CD14-positive monocyte (primary cell): ENCODE results near the gene TSPAN12. TPM values are rescaled to one million over a fixed set of nuclear protein-coding genes. Genes with fewer than 3 reads are reported as not detected.
"Not testable (repeated sequence)": the region's sequence is repeated elsewhere in the genome, so short reads cannot be mapped to it uniquely, and the experiment has no call there.

Source experiments
- DNase-seq, 3 donors: peaks; one replicate each; pipeline ENCODE4 v3.0.0-alpha.2; 2011 to 2022
- H2AFZ ChIP-seq: 2 replicates; pipeline ENCODE4 v1.6.0; 2012; ENCODE audit warnings: mild to moderate bottlenecking, low read depth, low read length, inconsistent platforms; ENCODE audit not compliant: insufficient read depth, poor library complexity, severe bottlenecking
- H3K27ac ChIP-seq, 2 donors: 1 replicate in 1 of 2; 2 replicates in 1 of 2; pipeline ENCODE4 v1.5.1; 2012 to 2013; ENCODE audit warnings: low read length in 2 of 2, control low read depth in 1 of 2, inconsistent platforms in 1 of 2, low read depth in 1 of 2, mild to moderate bottlenecking in 1 of 2
- H3K27me3 ChIP-seq, 2 donors: one replicate each; pipeline versions ENCODE4 v1.6.0 to v1.6.1; 2011 to 2013; ENCODE audit warnings: low read length in 2 of 2; ENCODE audit not compliant: control insufficient read depth in 2 of 2, insufficient read depth in 2 of 2
- H3K36me3 ChIP-seq, 2 donors: replicated peaks in 1 of 2; 1 replicate in 1 of 2; 2 replicates in 1 of 2; pipeline versions ENCODE4 v1.5.1 to v1.6.1; 2012 to 2013; ENCODE audit warnings: low read length in 2 of 2, control low read depth in 1 of 2, inconsistent platforms in 1 of 2, mild to moderate bottlenecking in 1 of 2; ENCODE audit not compliant: insufficient read depth in 2 of 2, control insufficient read depth in 1 of 2
- H3K4me1 ChIP-seq, 2 donors: 1 replicate in 1 of 2; 2 replicates in 1 of 2; pipeline versions ENCODE4 v1.5.1 to v1.6.1; 2012 to 2013; ENCODE audit warnings: low read length in 2 of 2, control low read depth in 1 of 2, inconsistent platforms in 1 of 2, mild to moderate bottlenecking in 1 of 2, moderate library complexity in 1 of 2; ENCODE audit not compliant: insufficient read depth in 2 of 2, control insufficient read depth in 1 of 2
- H3K4me2 ChIP-seq: replicated peaks from 2 replicates; pipeline ENCODE3; 2012; ENCODE audit warnings: low read length, moderate library complexity, mild to moderate bottlenecking; ENCODE audit not compliant: poor library complexity, severe bottlenecking; ENCODE audit errors: extremely low read depth
- H3K4me3 ChIP-seq, 3 experiments: fragments of 200-600 bp in 1 of 3; sonication (generic) in 1 of 3; replicated peaks in 1 of 3; 1 replicate in 2 of 3; 2 replicates in 1 of 3; pipeline ENCODE4 v1.5.1; 2011 to 2013; ENCODE audit warnings: low read length in 3 of 3, mild to moderate bottlenecking in 3 of 3, control low read depth in 2 of 3, low read depth in 2 of 3, inconsistent platforms in 1 of 3, moderate library complexity in 1 of 3
- H3K79me2 ChIP-seq: 2 replicates; pipeline ENCODE4 v1.6.0; 2012; ENCODE audit warnings: mild to moderate bottlenecking, control low read depth, inconsistent platforms, low read length, moderate library complexity; ENCODE audit not compliant: insufficient read depth
- H3K9ac ChIP-seq: 2 replicates; pipeline ENCODE4 v1.6.0; 2017; ENCODE audit warnings: low read length, mild to moderate bottlenecking; ENCODE audit not compliant: insufficient read depth, poor library complexity, severe bottlenecking
- H3K9me3 ChIP-seq, 2 donors: replicated peaks in 1 of 2; 1 replicate in 1 of 2; 2 replicates in 1 of 2; pipeline versions ENCODE4 v1.5.1 to v1.6.1; 2012 to 2013; ENCODE audit warnings: low read length in 2 of 2, control low read depth in 1 of 2; ENCODE audit not compliant: control insufficient read depth in 1 of 2, insufficient read depth in 1 of 2
- H4K20me1 ChIP-seq: 2 replicates; pipeline ENCODE4 v1.6.0; 2012; ENCODE audit warnings: mild to moderate bottlenecking, low read length, control low read depth, moderate library complexity; ENCODE audit not compliant: insufficient read depth
- H3K27ac Mint-ChIP-seq, 7 donors: one replicate each; pipeline ENCODE4 v1.8.0; 2020; ENCODE audit warnings: mild to moderate bottlenecking in 7 of 7, mixed read lengths in 7 of 7, moderate library complexity in 6 of 7, inconsistent platforms in 2 of 7
- H3K27me3 Mint-ChIP-seq, 3 donors: one replicate each; pipeline ENCODE4 v1.8.0; 2021 to 2022; ENCODE audit warnings: low read depth in 3 of 3, mild to moderate bottlenecking in 3 of 3, mixed read lengths in 3 of 3, moderate library complexity in 3 of 3, inconsistent platforms in 1 of 3
- H3K36me3 Mint-ChIP-seq, 2 donors: one replicate each; pipeline ENCODE4 v1.8.0; 2020; ENCODE audit warnings: mixed read lengths in 2 of 2, inconsistent platforms in 1 of 2, mild to moderate bottlenecking in 1 of 2
- H3K4me1 Mint-ChIP-seq: one replicate; pipeline ENCODE4 v1.8.0; 2020; ENCODE audit warnings: mild to moderate bottlenecking, mixed read lengths
- H3K4me3 Mint-ChIP-seq, 2 donors: one replicate each; pipeline ENCODE4 v1.8.0; 2020; ENCODE audit warnings: mild to moderate bottlenecking in 2 of 2, mixed read lengths in 2 of 2, moderate library complexity in 1 of 2
- H3K9me3 Mint-ChIP-seq, 7 donors: one replicate each; pipeline ENCODE4 v1.8.0; 2020 to 2022; ENCODE audit warnings: mixed read lengths in 7 of 7, mild to moderate bottlenecking in 6 of 7, moderate library complexity in 6 of 7, inconsistent platforms in 2 of 7
- WGBS: methylation state at CpG from one replicate; pipeline ENCODE4 v1.1.5; 2013; ENCODE audit warnings: missing lambda C conversion rate; ENCODE audit not compliant: insufficient coverage; 5-methylcytosine and 5-hydroxymethylcytosine counted together
- intact Hi-C, 2 donors: fragments of 100-400 bp; cut with micrococcal nuclease; formaldehyde crosslinking; loops; one replicate each; pipeline versions ENCODE4 v1.15.0 to v1.15.1; 2023
- polyA plus RNA-seq, 3 donors: library from polyadenylated mRNA; depleted of rRNA in 1 of 3; unstranded in 2 of 3; stranded (reverse) in 1 of 3; fragments of 300-500 nt in 2 of 3; fragments of >200 nt in 1 of 3; fragmentation: Illumina TruSeq in 2 of 3; gene quantifications; 1 replicate in 2 of 3; 2 replicates in 1 of 3; pipeline ENCODE4 v1.2.3, GENCODE V29; 2012 to 2021
- TF ChIP-seq, protein P1 (sequence below): fragments of 200-600 bp; IDR thresholded peaks from one replicate; pipeline ENCODE4 v1.8.0; 2022; ENCODE audit warnings: antibody characterized with exemption, mild to moderate bottlenecking

TSPAN12 gene
- polyA plus RNA-seq, 3 donors = not detected

DNA sequence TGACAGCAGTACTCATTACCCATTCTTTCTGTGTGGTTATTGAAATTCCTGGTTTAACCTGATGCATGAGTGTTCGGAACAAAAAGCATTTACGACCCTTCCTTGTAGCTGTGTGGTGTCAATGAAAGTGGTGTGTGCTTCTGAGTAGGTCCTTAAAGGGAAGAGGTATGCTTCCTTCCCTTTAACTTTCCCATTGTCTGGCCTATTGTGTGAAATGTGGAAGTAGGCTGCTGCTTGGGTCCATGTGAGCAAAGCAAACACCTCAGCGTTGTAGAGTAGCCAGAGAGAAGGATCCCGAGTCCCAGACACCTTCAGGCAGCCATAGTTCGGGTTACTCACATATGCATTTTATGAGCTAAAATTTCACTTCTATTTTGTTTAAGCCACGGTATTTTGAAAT is 74.7 kb downstream of the TSPAN12 start:
- TF ChIP-seq, protein P1, sequence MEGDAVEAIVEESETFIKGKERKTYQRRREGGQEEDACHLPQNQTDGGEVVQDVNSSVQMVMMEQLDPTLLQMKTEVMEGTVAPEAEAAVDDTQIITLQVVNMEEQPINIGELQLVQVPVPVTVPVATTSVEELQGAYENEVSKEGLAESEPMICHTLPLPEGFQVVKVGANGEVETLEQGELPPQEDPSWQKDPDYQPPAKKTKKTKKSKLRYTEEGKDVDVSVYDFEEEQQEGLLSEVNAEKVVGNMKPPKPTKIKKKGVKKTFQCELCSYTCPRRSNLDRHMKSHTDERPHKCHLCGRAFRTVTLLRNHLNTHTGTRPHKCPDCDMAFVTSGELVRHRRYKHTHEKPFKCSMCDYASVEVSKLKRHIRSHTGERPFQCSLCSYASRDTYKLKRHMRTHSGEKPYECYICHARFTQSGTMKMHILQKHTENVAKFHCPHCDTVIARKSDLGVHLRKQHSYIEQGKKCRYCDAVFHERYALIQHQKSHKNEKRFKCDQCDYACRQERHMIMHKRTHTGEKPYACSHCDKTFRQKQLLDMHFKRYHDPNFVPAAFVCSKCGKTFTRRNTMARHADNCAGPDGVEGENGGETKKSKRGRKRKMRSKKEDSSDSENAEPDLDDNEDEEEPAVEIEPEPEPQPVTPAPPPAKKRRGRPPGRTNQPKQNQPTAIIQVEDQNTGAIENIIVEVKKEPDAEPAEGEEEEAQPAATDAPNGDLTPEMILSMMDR = no peak
- Mint-ChIP-seq H3K27ac (no peak overlapping the region), H3K4me1 (no peaks in the 10 kb centered on the region), H3K4me3 (no peak overlapping the region), H3K36me3 (no peaks in the 10 kb centered on the region), H3K27me3 (peaks cover 0 to 1% (median 0%) of the 10 kb centered on the region in 3 donors), H3K9me3 (no peaks in the 10 kb centered on the region)
- no peak for DNase-seq
- H3K4me3 ChIP-seq = no peak overlapping the region
- intact Hi-C loops = no loop called here
- no peaks in the 10 kb centered on the region for H3K79me2 ChIP-seq
- no peak overlapping the region for H3K4me2 ChIP-seq
- WGBS = 82% methylated on average over 3 of the region's 6 CpGs
- H3K27me3 ChIP-seq = no peaks in the 10 kb centered on the region
- H3K27ac ChIP-seq = no peak overlapping the region
- no peaks in the 10 kb centered on the region for H4K20me1 ChIP-seq
- no peaks in the 10 kb centered on the region for H3K36me3 ChIP-seq
- no peak overlapping the region for H2AFZ ChIP-seq
- H3K9ac ChIP-seq = no peak overlapping the region
- H3K4me1 ChIP-seq = no peaks in the 10 kb centered on the region
- no peaks in the 10 kb centered on the region for H3K9me3 ChIP-seq

DNA sequence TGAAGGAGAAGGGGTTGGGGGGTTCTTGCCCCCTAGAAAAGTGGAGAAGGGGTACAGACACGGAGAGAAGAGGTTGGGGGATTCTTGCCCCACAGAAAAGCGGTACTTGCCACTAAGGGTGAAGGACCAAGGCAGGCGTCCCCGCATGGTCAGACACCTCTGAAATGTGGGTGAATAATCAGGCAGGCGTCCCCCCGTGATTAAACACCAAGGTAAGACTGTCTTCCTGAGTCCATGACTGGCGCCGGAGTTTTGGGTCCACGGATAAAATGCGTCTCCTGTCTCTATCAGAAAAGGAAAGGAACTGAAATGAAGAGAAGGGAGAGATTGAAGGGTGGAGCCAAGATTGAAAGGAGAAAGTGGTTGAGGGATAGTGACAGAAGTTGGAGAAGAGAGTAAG is 76.0 kb downstream of the TSPAN12 start:
- H3K4me3 Mint-ChIP-seq, H3K27me3 ChIP-seq, H3K9ac ChIP-seq, H2AFZ ChIP-seq, H3K4me1 Mint-ChIP-seq, H3K27ac ChIP-seq, DNase-seq, H3K27me3 Mint-ChIP-seq, H3K4me1 ChIP-seq, H3K9me3 Mint-ChIP-seq, intact Hi-C loops, H3K9me3 ChIP-seq, H3K36me3 Mint-ChIP-seq, H3K79me2 ChIP-seq, H3K36me3 ChIP-seq, H4K20me1 ChIP-seq, H3K4me2 ChIP-seq, H3K27ac Mint-ChIP-seq, H3K4me3 ChIP-seq: not testable (repeated sequence)
- 99% methylated on average over 10 of the region's 10 CpGs for WGBS
